Adipocyte (in vitro differentiated cells): Measurements from ENCODE around the gene UPP2.

Experiments used
- DNase-seq: peaks from one replicate; pipeline ENCODE4 v3.0.0-alpha.2; 2015; ENCODE audit warnings: low read depth
- H3K27me3 ChIP-seq: replicated peaks from 2 replicates; pipeline ENCODE4 v1.7.0; 2013; ENCODE audit warnings: mild to moderate bottlenecking, low read length, moderate library complexity; ENCODE audit not compliant: control insufficient read depth, insufficient read depth
- H3K36me3 ChIP-seq: 2 replicates; pipeline ENCODE4 v1.7.0; 2013; ENCODE audit warnings: low read length, mild to moderate bottlenecking, moderate library complexity; ENCODE audit not compliant: control insufficient read depth, insufficient read depth, severe bottlenecking
- H3K4me1 ChIP-seq: 2 replicates; pipeline ENCODE4 v1.7.0; 2013; ENCODE audit warnings: mild to moderate bottlenecking, low read length, moderate library complexity; ENCODE audit not compliant: control insufficient read depth, insufficient read depth
- H3K4me3 ChIP-seq: 2 replicates; pipeline ENCODE4 v1.7.0; 2013; ENCODE audit warnings: mild to moderate bottlenecking, low read length, moderate library complexity
- H3K9ac ChIP-seq: 2 replicates; pipeline ENCODE4 v1.7.0; 2013; ENCODE audit warnings: mild to moderate bottlenecking, low read length, moderate library complexity
- H3K9me3 ChIP-seq: 2 replicates; pipeline ENCODE4 v1.7.0; 2013; ENCODE audit warnings: mild to moderate bottlenecking, low read length, moderate library complexity; ENCODE audit not compliant: control insufficient read depth

The UPP2 gene

DNA sequence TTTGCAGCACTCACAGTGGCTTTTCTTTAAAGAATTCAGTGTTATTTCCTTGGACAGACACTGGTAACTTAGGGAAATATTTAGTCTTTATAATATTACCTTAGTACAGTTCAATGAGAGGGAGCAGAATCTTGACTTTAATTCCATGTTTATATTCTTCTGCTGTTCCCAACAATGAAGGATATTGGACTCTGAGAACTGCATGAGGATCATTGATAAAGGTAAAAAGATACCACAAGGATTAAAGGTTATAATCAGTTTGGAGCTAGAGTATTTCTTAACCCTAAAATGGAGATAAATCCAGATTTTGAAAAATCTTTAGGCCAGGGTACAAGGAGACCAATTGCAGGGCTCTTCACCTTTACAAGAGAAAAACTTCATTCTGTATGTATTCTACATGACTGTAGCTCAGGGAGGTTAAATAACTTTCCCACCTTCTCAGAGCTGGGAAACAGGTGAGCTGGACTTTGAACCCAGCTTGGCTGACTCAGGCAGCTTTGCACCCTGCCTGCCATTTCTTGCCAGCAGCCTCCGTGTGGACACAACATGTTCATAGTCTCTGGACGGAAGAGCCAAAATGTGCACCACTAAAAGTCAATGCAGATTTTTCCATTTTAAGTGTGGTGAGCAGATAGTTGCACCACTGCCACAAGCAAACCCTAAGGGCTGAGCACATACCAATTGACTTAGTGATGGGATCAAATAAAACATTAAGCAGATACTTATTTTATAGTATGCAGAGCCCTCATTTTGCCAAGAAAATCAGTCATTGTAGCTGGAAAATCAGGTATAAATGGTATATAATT, 26.7 kb downstream of the UPP2 start:
- H3K27me3 ChIP-seq = peaks cover 8% of the 10 kb centered on the region
- no peaks in the 10 kb centered on the region for H3K9me3 ChIP-seq
- H3K36me3 ChIP-seq = no peaks in the 10 kb centered on the region
- H3K9ac ChIP-seq = no peak overlapping the region
- no peak overlapping the region for H3K4me3 ChIP-seq
- peaks cover 15% of the 10 kb centered on the region for H3K4me1 ChIP-seq
- peak; percentile 6 for DNase-seq

DNA sequence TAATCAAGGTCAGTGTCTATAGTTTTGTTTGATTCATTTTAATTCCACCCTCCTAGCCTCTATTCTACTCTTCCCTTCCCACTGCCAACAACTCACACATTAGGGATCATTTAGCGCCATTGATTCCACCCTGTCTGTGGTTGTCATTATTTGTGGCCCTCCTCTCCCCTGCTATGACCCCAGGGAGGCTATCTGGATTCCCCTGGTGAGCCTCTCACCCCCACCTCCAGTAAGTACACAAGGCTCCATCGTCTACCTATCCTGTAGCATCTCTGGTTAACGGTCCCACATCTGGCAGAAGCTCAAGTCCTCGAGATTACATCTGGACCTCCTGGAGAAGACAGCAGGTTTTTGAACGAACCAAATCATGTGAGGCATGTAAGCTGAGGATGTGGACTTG, 27.4 kb downstream of the UPP2 start:
- H3K4me1 ChIP-seq = peaks cover 15% of the 10 kb centered on the region
- H3K9me3 ChIP-seq = no peaks in the 10 kb centered on the region
- H3K36me3 ChIP-seq = no peaks in the 10 kb centered on the region
- peaks cover 6% of the 10 kb centered on the region for H3K27me3 ChIP-seq
- no peak overlapping the region for H3K9ac ChIP-seq
- H3K4me3 ChIP-seq = no peak overlapping the region
- DNase-seq = no peak

DNA sequence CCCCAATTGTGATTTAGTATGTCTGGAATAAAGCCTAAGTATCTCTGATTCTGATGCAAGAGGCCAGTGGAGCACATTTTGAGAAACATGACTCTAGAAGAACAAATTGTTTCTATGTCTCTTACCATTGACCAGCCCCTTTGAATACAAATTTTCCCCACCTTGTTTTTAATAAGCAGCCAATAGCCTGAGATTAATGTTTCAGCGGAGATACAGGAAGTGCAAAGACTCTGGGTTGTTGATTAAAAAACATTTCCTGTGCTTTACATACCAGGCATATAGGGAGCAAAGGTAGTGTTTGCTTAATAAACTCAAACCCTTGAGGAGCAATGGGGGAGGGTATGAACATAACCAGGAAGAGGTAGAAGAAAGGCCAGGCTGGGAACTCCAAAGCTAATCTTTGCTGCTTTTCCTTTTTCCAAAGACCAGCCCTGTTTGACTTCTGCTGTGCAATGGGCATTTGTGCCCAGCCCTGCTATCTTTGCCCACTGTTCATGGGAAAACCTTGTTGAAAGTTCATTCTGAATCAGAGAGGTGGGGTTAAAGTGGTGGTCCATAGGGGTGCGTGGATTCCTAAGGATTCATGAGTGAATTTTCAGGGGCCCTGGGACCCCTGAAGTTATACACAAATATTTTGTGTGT, 29.3 kb downstream of the UPP2 start:
- no peaks in the 10 kb centered on the region for H3K36me3 ChIP-seq
- peak overlapping the region; percentile 19 for H3K9ac ChIP-seq
- DNase-seq = no peak
- H3K4me1 ChIP-seq = peaks cover 15% of the 10 kb centered on the region
- no peaks in the 10 kb centered on the region for H3K27me3 ChIP-seq
- H3K9me3 ChIP-seq = no peaks in the 10 kb centered on the region
- peak overlapping the region; percentile 28 for H3K4me3 ChIP-seq

DNA sequence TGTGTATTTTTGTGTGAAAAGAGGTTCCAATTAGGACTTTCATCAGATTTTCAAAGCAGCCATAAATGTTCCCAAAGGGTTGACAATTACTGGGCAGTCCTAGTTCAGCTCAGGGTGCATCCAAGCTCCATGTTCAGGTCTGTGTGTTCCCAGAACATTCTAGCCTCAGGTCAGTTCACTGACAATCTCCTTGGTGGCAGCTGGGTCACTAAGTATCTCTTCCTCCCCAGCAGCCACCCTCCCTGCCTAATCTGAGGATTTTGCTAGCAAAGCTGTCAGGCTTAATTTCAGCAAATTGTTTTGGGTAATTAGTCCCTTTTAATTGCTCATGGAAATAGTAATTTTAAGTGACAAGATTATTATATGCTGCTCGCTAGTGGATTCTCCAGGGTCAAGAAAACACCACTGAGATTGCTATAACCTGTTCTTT, 29.8 kb downstream of the UPP2 start:
- Histone ChIP-seq H3K4me1 (peaks cover 15% of the 10 kb centered on the region), H3K27me3 (no peaks in the 10 kb centered on the region), H3K4me3 (peak overlapping the region; percentile 28), H3K9me3 (no peaks in the 10 kb centered on the region), H3K9ac (peak overlapping the region; percentile 19), H3K36me3 (no peaks in the 10 kb centered on the region)
- DNase-seq = no peak

DNA sequence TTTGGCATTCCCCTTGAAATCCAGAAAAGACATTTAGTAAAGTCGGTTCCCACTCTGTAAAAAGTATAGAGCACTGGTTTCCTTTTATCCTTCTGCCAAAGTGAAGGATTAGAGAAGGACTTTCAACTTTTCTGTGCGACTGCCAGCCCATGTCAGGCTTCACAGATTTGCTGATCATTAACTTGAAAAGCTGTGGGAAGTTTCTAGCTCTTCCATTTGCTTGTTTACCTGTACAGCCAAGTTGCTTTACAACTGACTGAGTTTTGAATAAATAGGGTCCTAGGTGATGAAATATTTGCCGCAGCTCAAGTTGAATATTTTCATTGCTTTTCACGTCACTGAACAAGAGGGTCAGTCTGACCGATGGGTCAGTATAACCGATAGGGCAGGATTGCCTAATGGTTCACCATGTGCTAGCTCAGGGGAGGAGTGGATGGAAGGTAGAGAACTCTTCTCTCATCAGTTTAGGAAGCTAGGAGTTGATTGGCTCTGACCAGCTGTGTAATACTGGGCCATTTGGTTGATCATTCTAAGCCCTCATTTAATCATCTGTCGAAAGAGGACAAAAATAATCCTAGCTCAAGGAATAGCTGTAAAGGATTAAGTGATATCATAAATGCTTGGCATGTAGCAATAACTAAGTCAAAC, 30.4 kb downstream of the UPP2 start:
- no peak for DNase-seq
- no peaks in the 10 kb centered on the region for H3K9me3 ChIP-seq
- H3K36me3 ChIP-seq = no peaks in the 10 kb centered on the region
- H3K4me1 ChIP-seq = peaks cover 15% of the 10 kb centered on the region
- no peaks in the 10 kb centered on the region for H3K27me3 ChIP-seq
- H3K4me3 ChIP-seq = no peak overlapping the region
- no peak overlapping the region for H3K9ac ChIP-seq

DNA sequence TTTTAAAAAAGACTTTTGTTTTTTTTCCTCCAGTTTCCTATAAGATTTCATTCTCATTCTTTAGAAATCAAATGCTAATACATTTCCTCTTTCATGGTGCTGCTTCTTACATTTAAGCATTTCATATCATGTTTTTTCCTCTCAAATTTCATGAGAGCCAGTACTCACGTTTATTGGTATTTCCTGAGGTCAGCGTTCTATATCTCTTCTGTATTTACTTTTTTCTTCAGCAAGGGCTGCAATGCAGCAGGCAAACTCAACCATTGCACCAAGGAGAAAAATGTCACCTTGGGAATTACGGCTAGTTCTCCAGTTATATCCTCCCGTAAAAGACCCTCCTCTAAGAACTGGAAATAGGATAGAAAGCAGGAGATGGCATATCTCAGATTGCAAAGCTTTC, 32.4 kb downstream of the UPP2 start:
- Histone ChIP-seq H3K36me3 (no peaks in the 10 kb centered on the region), H3K4me3 (no peak overlapping the region), H3K9ac (no peak overlapping the region), H3K9me3 (no peaks in the 10 kb centered on the region), H3K4me1 (peaks cover 15% of the 10 kb centered on the region), H3K27me3 (no peaks in the 10 kb centered on the region)
- no peak for DNase-seq

DNA sequence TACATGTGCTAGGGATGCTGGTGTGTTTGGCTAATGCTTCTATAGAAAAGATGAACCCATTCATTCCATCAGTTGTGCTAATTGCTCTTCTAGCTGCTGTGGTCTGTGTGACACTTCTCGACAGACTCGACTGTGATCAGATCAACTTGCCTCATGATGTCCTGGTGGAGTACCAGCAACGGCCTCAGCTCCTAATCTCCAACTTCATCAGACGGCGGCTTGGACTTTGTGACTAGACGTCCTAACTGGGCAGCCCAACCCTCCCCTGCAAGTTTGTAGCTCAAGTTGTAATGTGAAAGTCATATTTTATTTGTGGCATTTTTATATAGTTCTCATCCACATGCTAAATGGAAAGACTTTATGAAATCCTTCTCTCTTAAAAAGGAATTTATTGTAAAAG, 33.0 kb downstream of the UPP2 start:
- DNase-seq = no peak
- peaks cover 14% of the 10 kb centered on the region for H3K4me1 ChIP-seq
- H3K36me3 ChIP-seq = no peaks in the 10 kb centered on the region
- H3K4me3 ChIP-seq = no peak overlapping the region
- no peaks in the 10 kb centered on the region for H3K9me3 ChIP-seq
- no peaks in the 10 kb centered on the region for H3K27me3 ChIP-seq
- H3K9ac ChIP-seq = no peak overlapping the region

DNA sequence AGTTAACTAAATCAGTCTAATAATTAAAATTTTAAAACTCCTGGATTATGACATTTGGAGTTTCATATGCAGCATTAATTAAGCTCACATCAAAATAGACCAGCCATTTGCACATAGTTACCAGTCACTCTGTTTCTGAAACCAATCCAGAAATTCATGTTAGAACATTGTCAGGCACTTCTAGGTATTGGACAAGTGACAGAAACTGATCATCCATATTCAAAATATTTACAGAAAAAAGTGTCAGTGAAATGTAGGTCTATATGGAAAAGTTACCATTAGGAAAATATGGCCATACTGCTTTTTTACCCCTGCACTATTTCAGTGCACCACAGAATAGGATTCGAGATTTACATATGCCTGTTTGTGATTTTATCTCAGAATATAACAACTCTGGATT, 33.4 kb downstream of the UPP2 start:
- Histone ChIP-seq H3K36me3 (no peaks in the 10 kb centered on the region), H3K9me3 (no peaks in the 10 kb centered on the region), H3K4me3 (no peak overlapping the region), H3K4me1 (peaks cover 10% of the 10 kb centered on the region), H3K27me3 (no peaks in the 10 kb centered on the region), H3K9ac (no peak overlapping the region)
- no peak for DNase-seq

DNA sequence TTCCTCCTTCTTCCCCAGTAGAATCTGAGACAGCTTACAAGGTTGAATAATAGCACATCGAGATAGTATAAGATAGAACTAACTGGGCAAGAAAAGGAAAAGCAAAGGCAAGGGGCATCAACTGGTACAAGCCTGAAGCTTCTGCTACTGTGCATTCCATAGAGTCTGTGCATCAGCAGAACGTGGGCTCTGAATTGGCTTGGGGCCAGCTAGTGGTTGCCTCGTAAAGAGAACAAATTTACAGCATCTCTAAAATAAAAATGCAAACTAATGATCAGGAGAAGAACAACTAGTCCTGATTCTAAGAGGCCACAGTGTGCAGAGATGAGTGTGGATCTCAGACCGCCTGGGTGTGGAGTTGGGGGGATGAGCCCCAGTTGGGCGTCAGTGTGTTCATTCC, 36.6 kb downstream of the UPP2 start:
- Histone ChIP-seq H3K27me3 (no peaks in the 10 kb centered on the region), H3K4me3 (no peak overlapping the region), H3K9me3 (no peaks in the 10 kb centered on the region), H3K36me3 (no peaks in the 10 kb centered on the region), H3K4me1 (peaks cover 7% of the 10 kb centered on the region), H3K9ac (no peak overlapping the region)
- DNase-seq = no peak

DNA sequence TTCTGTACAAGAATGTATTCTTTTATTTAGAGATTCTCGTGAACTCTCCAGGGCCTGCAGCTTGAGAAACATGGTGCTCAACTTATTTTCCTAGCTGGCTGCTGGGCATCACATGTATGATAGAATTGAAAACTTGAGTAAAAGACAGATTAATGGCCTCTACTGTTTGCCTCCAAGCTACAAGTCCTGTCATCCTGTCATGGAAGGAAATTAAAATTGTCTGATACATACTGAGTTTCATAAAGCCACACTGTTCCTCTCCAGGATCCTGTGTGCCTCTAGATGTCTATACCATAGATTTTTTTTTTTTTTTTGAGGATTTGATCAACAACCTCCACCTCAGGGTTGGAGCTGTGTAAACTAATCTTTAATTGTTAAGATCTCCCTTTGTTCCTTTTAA, 38.5 kb downstream of the UPP2 start:
- H3K27me3 ChIP-seq = no peaks in the 10 kb centered on the region

DNA sequence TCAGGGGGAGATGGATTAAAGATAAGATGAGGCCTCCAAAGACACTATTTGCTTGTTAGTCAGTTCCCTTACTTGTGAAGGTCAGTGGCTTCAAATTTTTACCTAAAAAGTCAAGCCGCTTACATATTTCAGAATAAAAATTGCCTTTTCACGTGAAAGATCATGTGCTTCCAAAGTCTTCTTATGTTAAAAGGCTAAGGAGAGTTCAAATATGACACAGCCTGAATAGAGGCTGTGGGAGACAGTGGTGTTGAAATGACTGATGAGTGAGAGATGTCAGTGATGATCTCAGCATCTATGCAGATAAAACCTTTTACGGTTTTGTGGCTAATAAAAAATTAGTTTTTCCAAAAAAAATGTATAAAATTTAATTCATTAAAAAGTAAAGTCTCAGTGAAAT, 40.5 kb downstream of the UPP2 start:
- Histone ChIP-seq H3K4me1 (peaks cover 11% of the 10 kb centered on the region), H3K9me3 (no peaks in the 10 kb centered on the region), H3K4me3 (no peak overlapping the region), H3K36me3 (no peaks in the 10 kb centered on the region), H3K27me3 (no peaks in the 10 kb centered on the region), H3K9ac (no peak overlapping the region)
- no peak for DNase-seq

More for the DNA sequence above, 38.5 kb downstream of the UPP2 start:
- Histone ChIP-seq H3K4me3 (no peak overlapping the region), H3K4me1 (peaks cover 11% of the 10 kb centered on the region), H3K36me3 (no peaks in the 10 kb centered on the region), H3K9ac (no peak overlapping the region), H3K9me3 (no peaks in the 10 kb centered on the region)
- no peak for DNase-seq
